ENCODE data around the gene ZNF385B. TPM values are rescaled to one million over a fixed set of nuclear protein-coding genes. Genes with fewer than 3 reads are reported as not detected.

ZNF385B gene
- polyA plus RNA-seq, 1 donor (not counting 4 experiments of a cell fraction or from before 2014, with no cell fraction given), result 0.17 TPM

DNA sequence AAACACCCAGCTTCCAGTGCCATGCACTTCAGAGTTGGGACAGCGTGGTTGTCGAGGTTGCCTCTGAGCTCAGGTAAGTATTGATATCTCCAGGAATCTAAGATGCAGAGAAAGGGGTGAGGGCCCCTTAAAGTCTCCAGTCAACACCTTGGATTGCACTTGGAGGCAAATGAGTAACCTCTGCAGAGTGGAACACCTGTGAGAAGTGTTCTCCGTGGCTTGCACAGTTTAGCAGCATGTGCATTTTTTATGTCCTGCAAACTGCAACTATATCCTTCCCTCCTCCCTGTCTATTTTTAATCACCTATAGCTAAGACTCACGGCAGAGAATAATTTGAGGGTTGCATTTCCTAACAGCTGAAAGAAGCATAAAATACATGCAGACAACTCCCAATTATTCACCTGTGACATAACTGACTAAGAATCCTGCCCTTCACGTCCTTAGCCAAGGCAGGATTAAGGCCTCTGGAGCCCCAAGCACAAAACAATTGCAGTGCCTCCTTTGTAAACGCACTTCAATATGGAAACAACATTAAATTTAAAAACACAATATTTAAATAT, 1.6 kb upstream of the ZNF385B start:
- H3K4me1 ChIP-seq (ENCODE audit: control insufficient read depth, extremely low read depth, insufficient read depth, low read length), result peaks cover 7% of the 10 kb centered on the region
- H3K9ac ChIP-seq (ENCODE audit: control insufficient read depth, extremely low read depth, insufficient read depth, low read length), result no peak overlapping the region
- no peaks in the 10 kb centered on the region for H4K20me1 ChIP-seq (ENCODE audit: control insufficient read depth, extremely low read depth, insufficient read depth, low read length)
- H3K9me1 ChIP-seq (ENCODE audit: control insufficient read depth, extremely low read depth, insufficient read depth, low read length), result no peaks in the 10 kb centered on the region
- H3K27me3 ChIP-seq (ENCODE audit: control insufficient read depth, extremely low read depth, insufficient read depth, low read length), result peaks cover 35% of the 10 kb centered on the region
- TF ChIP-seq, protein P1, sequence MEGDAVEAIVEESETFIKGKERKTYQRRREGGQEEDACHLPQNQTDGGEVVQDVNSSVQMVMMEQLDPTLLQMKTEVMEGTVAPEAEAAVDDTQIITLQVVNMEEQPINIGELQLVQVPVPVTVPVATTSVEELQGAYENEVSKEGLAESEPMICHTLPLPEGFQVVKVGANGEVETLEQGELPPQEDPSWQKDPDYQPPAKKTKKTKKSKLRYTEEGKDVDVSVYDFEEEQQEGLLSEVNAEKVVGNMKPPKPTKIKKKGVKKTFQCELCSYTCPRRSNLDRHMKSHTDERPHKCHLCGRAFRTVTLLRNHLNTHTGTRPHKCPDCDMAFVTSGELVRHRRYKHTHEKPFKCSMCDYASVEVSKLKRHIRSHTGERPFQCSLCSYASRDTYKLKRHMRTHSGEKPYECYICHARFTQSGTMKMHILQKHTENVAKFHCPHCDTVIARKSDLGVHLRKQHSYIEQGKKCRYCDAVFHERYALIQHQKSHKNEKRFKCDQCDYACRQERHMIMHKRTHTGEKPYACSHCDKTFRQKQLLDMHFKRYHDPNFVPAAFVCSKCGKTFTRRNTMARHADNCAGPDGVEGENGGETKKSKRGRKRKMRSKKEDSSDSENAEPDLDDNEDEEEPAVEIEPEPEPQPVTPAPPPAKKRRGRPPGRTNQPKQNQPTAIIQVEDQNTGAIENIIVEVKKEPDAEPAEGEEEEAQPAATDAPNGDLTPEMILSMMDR (optimal IDR thresholded peaks at IDR 0.05 in 1 of 3, IDR thresholded peaks at IDR 0.05 in 1 of 3, conservative IDR thresholded peaks at IDR 0.05 in 1 of 3; ENCODE audit: extremely low read depth in 1 of 3, insufficient read depth in 2 of 3, low read length in 3 of 3), result no peak
- no peak for TF ChIP-seq EZH2 (IDR thresholded peaks at IDR 0.05; ENCODE audit: low read length)
- H3K27ac ChIP-seq (ENCODE audit: control insufficient read depth, insufficient read depth, low read length), result no peak overlapping the region
- no peak for DNase-seq (ENCODE audit: low read depth, low spot score)
- no peak overlapping the region for H2AFZ ChIP-seq (ENCODE audit: control insufficient read depth, low read length)
- dilution Hi-C loops (cut with MboI; ENCODE audit: extremely low pct_ligation_motif_present, low sequenced_read_pairs), result no loop called here
- H3K4me3 ChIP-seq (ENCODE audit: control insufficient read depth in 2 of 3, extremely low read depth in 1 of 3, insufficient read depth in 2 of 3, low read depth in 1 of 3, low read length in 3 of 3), result no peak overlapping the region
- no peaks in the 10 kb centered on the region for H3K36me3 ChIP-seq (ENCODE audit: control insufficient read depth in 2 of 2, extremely low read depth in 1 of 2, insufficient read depth in 2 of 2, low read length in 2 of 2)
- no peaks in the 10 kb centered on the region for H3K9me3 ChIP-seq (ENCODE audit: control insufficient read depth, low read depth, low read length)
- H3K4me2 ChIP-seq (ENCODE audit: control insufficient read depth, extremely low read depth, insufficient read depth, low read depth, low read length), result no peak overlapping the region
- no peaks in the 10 kb centered on the region for H3K79me2 ChIP-seq (ENCODE audit: control insufficient read depth, insufficient read depth, low read length)
- no peak for FAIRE-seq

GRCh38 chr2:179861027-179861415, 391 bp downstream of the ZNF385B start:
- Histone ChIP-seq H3K4me2 (ENCODE audit: control insufficient read depth, extremely low read depth, insufficient read depth, low read depth, low read length) (peak overlapping the region; percentile 83), H3K79me2 (ENCODE audit: control insufficient read depth, insufficient read depth, low read length) (no peaks in the 10 kb centered on the region), H4K20me1 (ENCODE audit: control insufficient read depth, extremely low read depth, insufficient read depth, low read length) (no peaks in the 10 kb centered on the region), H3K9me3 (ENCODE audit: control insufficient read depth, low read depth, low read length) (no peaks in the 10 kb centered on the region), H3K4me3 (ENCODE audit: control insufficient read depth in 2 of 3, extremely low read depth in 1 of 3, insufficient read depth in 2 of 3, low read depth in 1 of 3, low read length in 3 of 3) (peak overlapping the region; percentile 18 to 58 (median 50)), H3K9me1 (ENCODE audit: control insufficient read depth, extremely low read depth, insufficient read depth, low read length) (no peaks in the 10 kb centered on the region), H3K36me3 (ENCODE audit: control insufficient read depth in 2 of 2, extremely low read depth in 1 of 2, insufficient read depth in 2 of 2, low read length in 2 of 2) (no peaks in the 10 kb centered on the region), H3K27me3 (ENCODE audit: control insufficient read depth, extremely low read depth, insufficient read depth, low read length) (peaks cover 35% of the 10 kb centered on the region), H2AFZ (ENCODE audit: control insufficient read depth, low read length) (no peak overlapping the region), H3K9ac (ENCODE audit: control insufficient read depth, extremely low read depth, insufficient read depth, low read length) (no peak overlapping the region), H3K27ac (ENCODE audit: control insufficient read depth, insufficient read depth, low read length) (no peak overlapping the region), H3K4me1 (ENCODE audit: control insufficient read depth, extremely low read depth, insufficient read depth, low read length) (peaks cover 7% of the 10 kb centered on the region)
- DNase-seq (ENCODE audit: low read depth, low spot score) (no peak), FAIRE-seq (no peak)
- dilution Hi-C loops (cut with MboI; ENCODE audit: extremely low pct_ligation_motif_present, low sequenced_read_pairs), result no loop called here
- TF ChIP-seq EZH2 (IDR thresholded peaks at IDR 0.05; ENCODE audit: low read length), result no peak
- TF ChIP-seq, protein P1 (optimal IDR thresholded peaks at IDR 0.05 in 1 of 3, IDR thresholded peaks at IDR 0.05 in 1 of 3, conservative IDR thresholded peaks at IDR 0.05 in 1 of 3; ENCODE audit: extremely low read depth in 1 of 3, insufficient read depth in 2 of 3, low read length in 3 of 3), result no peak
